HG03159 (cell line): ENCODE results near the gene LBHD1.
A peak's percentile ranks its signal among the peaks of the same experiment; 100 is the strongest.
"Not testable (repeated sequence)": the region's sequence is repeated elsewhere in the genome, so short reads cannot be mapped to it uniquely, and the experiment has no call there.

ENCODE experiments used
- ATAC-seq: cut with Tn5 transposase; IDR thresholded peaks from one replicate; pipeline ENCODE4 v1.9.1; 2021; ENCODE audit warnings: mild to moderate bottlenecking, moderate library complexity; ENCODE audit not compliant: unreplicated experiment

The LBHD1 gene

DNA sequence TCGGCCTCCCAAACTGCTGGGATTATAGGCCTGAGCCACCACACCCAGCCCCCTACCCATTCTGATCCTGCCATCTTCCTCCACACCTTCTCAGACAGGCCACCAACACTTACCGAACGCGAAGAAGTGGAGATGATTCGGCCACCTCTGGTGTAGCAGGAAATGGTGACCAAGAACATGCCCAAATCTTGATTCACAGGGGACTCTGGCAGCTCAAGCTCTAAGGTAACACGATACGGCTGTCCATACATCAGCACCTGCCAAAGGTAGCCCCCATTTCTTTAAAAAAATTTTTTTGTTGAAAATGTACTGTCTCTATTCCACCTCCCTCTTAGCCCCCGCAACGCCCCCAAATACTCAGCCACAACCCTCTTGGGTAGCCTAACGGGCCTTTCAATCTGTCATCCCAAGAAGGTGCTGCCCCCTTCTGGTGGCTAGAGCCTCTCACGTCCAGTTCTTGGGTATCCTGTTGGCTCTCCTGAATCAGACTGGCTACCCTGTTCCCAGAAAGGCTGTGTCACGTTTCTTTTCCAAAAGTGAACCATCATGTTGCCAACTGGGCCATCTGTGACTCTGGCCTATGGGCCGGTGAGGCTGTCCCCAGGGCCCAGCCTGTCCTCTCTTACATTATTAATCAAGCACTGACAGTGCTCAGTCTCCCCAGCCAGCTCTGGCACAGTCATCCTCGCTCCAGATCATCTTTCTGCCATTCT, 22.5 kb upstream of the LBHD1 start:
- ATAC-seq, result no peak

DNA sequence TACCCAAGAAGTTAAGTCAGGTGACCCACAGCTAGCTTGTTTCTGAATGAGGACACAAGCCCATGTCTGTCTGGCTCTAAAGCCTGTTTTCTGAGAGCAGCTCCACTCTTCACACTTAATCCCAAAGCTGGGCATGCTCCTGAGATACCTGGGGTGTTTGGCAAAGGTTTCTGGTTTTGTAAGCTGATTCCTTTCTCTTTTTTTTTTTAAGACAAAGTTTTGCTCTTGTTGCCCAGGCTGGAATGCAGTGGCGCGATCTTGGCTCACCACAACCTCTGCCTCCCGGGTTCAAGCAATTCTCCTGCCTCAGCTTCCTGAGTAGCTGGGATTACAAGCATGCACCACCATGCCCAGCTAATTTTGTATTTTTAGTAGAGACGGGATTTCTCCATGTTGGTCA, 21.6 kb upstream of the LBHD1 start:
- not testable (repeated sequence) for ATAC-seq

DNA sequence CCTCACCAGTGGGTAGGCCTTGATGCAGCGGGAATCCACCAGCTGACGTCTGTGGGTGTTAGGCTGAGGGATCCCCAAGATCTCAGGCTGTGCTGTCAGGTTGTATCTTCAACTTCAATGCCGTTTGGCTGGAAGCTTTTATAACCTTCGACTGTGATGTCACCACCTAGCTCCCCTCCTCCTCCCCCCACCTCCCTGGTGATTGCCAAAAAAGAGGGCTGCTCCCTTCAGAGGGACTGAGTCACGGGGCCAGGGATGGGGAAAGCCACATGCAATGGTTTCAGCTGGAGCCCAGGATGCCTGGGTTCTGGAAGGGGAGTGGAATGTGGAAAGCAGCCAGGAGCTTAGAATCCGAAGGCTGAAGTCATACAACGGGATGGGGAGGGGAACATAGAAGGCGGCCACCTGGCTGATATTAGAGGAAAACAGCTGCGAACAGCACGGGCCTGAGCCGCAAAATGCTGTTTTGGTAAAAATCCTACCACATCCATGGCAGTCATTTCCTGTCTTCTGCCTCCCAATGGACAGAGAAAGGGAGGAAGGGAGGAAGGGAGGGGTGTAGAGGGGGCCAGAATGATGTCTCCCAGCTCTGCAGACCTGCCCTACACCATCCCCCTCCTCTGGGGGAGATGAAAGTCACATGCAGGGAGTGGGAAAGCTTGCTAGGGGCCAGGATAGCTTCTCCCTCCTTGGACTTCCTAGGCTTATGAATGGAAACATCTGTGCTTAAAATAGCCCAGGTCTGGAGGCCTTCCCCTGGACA, 17.5 kb upstream of the LBHD1 start, which contains the start of gene LRRN4CL:
TSS of gene LRRN4CL (minus strand) at position 110 of the 763 bp plus-strand sequence. CDS start 1,022 bp downstream, outside the sequence.
- ATAC-seq, result no peak

DNA sequence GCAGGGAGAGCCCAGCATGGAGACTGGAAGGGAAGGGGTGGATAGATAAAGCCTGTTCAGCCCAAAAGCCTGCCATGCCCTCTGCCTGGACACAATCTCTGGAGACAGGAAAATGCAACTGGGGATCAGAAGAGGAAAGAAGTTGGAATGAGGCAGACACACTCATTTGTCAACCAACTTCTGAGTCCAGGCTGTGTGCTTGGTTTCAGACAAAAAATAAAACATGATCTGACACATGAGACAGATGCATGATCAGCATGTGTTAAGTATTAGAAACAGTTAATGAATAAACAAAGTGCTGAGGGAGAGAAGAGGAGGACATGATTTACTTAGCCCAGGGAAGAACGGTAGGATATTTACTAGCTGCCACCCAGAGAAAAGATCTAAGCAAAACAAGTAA, 16.4 kb upstream of the LBHD1 start:
- ATAC-seq, result no peak

DNA sequence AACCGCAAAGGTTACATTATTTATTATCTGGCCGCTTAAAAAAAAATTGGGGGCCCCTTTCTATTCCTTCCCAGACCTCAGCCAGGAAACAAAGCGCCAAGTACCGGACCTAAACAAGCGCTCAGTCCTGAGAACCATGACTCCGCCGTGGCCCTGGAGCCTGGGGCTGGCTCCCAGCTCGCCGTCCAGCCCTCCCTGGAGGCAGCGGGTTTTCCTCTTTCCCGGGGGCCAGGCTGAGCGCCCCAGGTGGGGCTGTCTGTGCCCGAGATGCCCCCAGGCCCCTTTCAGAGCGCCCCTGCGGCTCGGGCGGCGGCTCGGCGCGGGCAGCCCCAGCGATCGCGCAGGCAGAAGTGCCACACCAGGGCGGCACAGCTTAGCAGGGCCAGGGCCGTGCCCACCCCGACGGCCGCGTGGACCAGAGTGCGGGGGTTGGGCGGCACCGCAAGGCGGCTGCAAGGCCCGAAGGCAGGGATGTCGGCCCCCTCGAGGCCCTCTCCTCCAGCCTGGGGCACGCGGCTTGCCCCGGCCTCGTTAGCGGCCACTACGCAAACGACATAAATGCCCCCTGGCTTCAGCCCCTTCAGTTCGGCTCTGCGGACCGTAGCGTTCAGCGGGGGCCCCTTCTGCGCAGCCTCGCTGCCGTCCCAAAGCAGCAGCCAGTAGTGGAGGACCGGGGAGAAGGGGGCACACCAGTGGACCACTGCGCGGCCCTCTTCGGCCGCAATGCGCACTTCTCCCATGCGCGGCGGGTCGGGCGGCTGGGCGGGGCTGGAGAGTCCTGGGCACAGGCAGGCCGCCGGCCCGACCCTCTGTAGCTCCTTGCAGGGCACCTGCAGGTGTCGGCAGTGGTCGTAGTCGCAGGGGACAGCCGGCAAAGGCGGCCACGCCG, 15.7 kb upstream of the LBHD1 start:
- no peak for ATAC-seq

DNA sequence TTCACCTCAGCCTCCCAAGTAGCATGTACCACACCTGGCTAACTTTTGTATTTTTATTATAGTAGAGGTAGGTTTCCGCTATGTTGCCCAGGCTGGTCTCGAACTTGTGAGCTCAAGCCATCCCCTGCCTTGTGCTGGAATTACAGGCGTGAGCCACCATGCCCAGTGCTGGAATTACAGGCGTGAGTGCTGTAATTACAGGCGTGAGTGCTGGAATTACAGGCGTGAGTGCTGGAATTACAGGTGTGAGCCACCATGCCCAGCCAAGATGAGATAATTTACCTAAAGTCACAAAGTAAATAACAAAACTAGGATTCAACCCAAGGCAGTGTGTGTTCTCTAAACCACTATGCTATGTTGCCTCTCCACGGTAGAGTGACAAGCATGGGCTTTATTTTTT, 10.5 kb upstream of the LBHD1 start:
- ATAC-seq, result no peak

DNA sequence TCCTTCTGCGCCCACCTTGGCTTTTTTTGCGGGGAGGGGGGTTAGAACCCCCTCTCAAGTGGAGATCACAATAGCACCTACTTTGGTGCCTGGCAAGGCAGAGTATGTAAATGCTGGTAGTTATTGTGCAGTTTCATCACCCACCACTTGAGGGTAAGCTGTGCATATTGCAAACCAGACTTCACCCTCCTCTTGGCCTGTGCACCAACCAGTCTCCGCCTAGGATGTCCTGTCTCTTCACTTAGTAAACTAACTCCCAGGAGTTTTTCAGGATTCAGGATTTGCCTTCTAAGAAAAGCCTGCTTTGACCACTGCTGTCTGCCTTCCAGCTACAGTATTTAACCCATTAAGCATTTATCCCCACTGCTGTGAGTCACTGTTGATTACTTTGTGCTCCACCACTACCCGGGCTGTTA, 8.8 kb upstream of the LBHD1 start:
- ATAC-seq, result no peak

DNA sequence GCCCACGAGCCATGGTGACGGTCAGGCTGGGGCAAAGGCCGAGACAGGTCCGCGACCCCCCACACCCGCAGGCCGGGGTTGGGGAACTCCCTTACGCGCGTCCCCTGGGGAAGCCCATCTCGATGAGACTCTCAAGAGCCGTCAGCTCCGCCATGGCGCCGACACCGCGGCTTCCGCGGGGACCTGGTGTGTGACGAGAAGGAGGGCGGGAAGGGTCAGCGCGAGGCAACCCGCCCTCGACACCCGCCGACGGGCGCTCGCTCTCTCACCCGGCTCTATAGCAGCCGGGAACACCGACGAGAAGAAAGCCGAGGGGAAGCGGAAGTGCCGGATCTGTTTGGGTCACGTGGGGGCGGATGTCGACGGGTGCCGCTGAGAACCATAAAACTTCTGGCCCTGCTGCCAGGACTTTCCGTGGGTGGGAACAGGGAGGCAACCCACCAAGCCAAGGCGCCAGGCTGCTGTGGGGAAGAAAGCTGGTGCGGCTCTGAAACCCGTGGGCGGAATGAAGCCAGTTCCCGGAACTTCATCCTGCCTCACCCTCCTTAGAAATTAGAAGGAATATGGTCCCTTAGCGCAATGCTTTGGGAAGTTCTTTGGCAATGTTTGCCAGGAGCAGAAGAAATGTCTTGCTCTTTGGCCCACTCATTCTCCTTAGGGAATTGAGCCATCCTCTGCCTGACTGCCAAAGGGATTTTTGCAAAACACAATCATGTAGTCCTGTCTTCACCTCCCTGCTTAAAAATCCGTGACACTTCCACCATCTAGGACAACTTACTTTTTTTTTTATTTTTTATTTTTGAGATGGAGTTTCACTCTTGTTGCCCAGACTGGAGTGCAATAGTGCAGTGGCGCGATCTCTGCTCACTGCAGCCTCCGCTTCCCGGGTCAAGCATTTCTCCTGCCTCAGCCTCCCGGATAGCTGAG, 7.0 kb upstream of the LBHD1 start, which contains the start of gene UBXN1:
TSS of gene UBXN1 (minus strand) at position 304 of the 927 bp plus-strand sequence. CDS start at position 154, 150 bp downstream.
- ATAC-seq, result peak; percentile 65

DNA sequence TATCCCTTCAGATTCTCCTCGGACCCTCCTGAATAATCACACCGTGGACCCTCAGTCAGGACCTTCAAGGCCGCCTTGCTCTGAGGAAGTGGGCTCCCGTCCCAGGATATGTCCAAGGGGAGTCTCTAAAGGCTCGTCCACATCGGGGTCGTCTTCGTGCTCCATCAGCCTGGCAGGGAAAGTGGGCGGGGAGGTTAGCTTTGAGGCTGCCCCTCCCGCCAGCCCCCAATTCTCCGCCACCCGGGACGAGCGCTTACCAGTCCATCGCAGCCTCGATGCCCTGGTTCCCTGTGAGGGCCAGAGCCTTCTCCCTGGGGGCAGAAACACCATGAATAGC, 6.3 kb upstream of the LBHD1 start:
- no peak for ATAC-seq

DNA sequence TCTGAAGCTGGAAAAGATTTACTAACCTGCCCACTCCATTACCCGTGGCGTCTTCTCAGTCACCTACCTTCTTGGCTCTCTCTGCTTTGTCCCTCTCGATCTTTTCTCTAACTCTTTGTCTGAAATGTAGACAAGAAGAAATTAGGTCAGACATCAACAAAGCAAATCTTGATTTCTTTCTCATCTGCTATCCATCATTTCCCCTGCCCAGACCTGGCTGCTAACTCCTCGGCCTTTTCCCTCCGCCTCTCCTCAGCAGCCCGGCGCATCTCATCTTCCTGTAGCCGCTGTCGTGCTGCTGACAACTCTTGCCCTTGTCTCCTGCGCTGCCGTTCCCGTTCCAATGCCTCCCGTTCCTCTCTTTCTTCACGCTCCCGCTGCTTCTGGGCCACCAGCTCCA, 5.6 kb upstream of the LBHD1 start:
- no peak for ATAC-seq

DNA sequence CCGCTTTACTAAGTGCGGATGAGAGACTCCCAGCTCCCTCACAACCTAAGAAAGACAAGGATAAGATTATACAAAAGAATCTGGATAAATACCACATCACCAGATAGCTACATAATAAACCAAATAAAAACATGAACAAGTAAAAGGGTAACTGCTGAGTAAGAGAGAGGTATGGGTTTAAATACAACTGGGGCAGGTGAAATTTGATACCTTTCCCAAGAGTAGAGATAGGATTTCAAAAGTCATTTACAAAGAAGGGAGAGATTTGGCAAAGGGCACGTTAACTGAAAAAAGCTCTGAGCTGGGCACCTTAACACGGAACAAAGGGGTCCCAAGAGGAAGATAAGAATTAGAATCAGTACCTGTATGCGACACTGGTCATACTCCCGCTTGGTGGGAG, 5.1 kb upstream of the LBHD1 start:
- ATAC-seq, result no peak

DNA sequence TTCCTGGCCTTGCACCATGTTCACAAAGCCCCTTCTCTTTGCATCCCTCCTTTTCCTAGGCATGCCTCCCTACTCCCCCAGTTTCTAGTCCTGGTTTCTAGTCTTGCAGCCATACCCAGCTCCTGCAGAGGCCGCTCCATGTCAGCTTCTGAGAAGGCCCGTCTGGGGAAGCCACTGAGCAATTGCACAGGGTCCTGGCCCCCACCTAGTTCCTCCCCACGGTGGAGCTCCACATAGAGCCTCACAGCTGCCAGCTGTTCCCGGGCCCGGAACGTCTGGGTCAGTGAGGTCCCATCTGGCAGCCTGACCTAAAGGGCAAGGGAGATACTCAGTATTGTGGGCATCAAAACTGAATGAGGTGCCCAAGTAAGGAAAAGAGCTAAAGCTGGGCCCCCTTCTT, 4.6 kb upstream of the LBHD1 start:
- ATAC-seq, result no peak

DNA sequence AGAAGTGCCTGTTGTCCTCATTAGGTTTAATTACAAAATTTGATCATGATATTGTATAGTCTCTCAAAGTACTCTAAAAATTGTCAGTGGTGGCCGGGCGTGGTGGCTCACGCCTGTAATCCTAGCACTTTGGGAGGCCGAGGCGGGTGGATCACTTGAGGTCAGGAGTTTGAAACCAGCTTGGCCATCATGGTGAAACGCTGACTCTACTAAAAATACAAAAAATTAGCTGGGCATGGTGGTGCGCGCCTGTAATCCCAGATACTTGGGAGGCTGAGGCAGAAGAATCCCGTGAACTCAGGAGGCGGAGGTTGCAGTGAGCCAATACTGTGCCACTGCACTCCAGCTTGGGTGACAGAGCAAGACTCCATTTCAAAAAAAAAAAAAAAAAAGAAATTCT, 3.3 kb upstream of the LBHD1 start:
- not testable (repeated sequence) for ATAC-seq

DNA sequence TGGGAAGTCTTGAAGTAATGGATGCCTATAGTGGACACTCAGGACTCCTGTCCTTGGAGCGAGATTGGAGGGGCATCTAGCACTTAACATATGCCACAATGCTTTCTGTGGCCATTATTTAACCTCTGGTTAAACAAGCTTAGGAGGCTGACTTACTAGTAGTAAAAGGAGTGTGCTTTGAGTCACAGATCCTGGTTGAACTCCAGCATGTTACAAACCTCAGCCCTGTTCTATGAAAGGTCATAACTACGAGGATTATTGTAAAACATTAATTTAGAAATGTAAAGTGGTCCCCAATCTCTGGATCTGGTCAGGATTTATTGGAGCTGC, 1.1 kb upstream of the LBHD1 start:
- ATAC-seq, result no peak

DNA sequence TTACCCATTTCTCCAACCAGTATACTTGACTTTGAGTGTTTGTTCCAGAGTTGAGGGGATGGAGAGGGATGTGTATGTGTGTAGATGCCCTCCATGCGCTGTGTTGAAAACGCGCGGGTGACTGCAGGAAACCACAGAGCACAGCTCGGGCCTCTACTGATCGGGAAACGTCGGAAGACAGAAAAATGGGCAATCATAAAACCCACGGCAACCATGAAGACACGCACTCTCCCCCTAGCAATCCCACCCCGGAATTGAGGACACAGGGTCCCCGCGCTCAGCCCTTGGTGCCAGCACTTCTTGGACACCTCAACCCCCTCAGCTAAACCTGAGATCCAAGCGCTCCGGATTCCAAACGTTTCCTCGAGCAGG, 845 bp downstream of the LBHD1 start:
- no peak for ATAC-seq

DNA sequence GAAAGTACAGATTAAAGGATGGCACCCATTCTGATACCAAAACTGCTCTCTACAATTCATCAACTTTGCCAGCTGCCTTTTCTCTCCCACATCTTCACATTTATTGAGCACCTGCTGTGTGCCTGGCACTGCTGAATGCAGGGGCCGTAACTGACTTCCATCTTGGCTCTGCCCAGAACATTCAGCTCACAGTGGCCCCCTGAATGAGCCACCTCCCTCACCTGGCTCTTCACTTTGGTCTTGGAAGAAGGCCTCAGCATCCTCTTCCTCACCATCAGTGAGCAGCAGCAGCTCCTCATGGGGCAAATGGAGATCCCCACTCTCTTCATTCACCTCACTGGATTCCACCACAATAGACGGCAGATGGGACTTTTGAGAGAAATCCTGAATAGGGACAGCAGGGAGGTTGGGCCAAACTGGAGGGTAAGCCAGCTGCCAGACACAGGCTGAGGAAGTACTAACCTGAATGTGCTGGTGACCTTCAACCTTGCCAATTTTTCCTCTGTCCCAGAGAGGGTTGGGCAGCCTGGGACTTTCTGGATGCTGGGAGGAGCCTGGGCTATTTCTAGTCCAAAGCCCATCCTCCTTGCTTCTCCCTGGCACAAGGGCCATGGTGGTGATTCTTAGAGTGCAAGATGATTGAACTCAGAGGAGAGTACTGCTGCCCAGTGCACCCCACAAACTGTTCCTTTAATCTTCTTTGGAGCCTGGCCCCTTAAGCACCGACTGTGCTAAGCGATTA, 2.5 kb downstream of the LBHD1 start:
- no peak for ATAC-seq

DNA sequence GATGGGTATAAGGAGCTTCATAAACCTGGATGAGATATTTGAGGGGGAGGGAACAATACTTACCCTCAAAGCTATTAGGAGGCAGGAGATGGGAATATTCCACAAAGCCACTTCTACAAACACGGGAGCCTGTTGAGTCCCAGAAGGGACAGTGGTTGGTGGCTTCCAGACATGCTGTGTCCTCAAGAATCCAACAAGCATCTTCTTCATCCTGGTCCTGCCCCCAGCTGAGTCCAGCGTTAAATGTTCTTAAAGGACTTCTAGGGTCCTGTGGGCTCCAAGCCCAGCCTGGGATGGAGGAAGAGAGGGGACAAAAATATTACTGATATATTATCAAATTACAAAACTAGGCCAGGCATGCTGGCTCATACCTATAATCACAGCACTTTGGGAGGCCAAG, 4.6 kb downstream of the LBHD1 start:
- no peak for ATAC-seq

DNA sequence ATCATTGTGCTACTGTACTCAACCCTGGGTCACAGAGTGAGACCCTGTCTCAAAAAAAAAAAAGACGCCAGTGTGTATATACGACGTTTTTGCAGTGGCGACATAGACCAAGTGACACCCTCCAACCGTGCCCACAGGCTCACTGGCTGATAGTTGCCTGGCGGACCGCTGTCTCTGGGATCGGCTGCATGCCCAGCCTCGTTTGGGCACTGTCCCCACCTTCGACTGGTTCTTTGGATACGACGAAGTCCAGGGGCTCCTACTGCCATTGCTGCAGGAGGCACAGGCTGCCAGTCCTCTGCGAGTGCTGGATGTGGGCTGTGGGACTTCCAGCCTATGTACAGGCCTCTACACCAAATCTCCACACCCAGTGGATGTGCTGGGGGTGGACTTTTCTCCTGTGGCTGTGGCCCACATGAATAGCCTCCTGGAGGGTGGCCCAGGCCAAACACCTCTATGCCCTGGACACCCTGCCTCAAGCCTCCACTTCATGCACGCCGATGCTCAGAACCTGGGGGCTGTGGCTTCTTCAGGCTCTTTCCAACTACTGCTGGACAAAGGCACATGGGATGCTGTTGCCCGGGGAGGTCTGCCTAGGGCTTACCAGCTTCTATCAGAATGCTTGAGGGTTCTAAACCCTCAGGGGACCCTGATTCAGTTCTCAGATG, 5.7 kb downstream of the LBHD1 start:
- ATAC-seq, result no peak

DNA sequence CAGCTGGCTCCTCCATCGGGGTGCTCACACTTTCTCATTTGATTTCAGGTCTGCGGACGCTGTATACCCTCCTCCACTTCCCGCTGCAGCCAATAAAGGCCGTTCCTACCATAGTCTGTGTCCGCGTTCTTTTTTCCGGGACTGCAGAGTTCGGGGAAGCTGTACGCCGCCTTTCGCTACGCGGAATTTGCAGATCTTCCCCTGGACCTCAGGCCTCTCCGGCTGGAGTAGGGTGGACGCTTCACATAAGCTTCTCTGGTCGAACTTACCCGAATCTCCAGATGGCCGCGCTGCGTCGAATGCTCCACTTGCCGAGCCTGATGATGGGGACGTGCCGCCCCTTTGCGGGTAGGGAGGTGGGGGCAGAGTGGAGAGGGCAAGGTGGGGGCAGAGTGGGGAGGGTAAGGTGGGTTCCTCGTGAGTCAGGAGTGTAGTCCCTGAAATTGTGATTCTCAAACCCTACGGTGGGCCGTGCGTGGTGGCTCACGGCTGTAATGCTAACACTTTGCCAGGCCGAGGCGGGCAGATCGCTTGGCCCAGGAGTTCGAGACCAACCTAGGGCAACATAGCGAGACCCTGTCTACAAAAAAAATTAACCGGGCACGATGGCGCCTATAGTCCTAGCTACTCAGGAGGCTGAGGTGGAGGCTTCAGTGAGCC, 6.3 kb downstream of the LBHD1 start:
- peak; percentile 14 for ATAC-seq
